ENCODE data around the gene LAMA1. TPM values are rescaled to one million over a fixed set of nuclear protein-coding genes. Genes with fewer than 3 reads are reported as not detected.

LAMA1 gene
- total RNA-seq, 1 experiment from 2014 or later, result not detected

- CTCF ChIA-PET, result no interaction called here
- H3K4me1 ChIP-seq (ENCODE audit: insufficient read depth, low read length, poor library complexity, severe bottlenecking), result no peaks in the 10 kb centered on the region
- H3K9me3 ChIP-seq (ENCODE audit: low read depth, low read length, poor library complexity, severe bottlenecking), result peaks cover 6% of the 10 kb centered on the region
- no peaks in the 10 kb centered on the region for H3K27me3 ChIP-seq (replicated peaks; ENCODE audit: insufficient read depth, low read depth, low read length, poor library complexity)
- DNase-seq (ENCODE audit: low spot score), result no peak
- POLR2A ChIA-PET (ENCODE audit: low non-redundant PET), result no interaction called here
- BruUV-seq (replicated peaks), result no TSS peak
- H3K27ac ChIP-seq (ENCODE audit: low read depth, low read length, poor library complexity, severe bottlenecking), result no peak overlapping the region
- TF ChIP-seq, protein P1, sequence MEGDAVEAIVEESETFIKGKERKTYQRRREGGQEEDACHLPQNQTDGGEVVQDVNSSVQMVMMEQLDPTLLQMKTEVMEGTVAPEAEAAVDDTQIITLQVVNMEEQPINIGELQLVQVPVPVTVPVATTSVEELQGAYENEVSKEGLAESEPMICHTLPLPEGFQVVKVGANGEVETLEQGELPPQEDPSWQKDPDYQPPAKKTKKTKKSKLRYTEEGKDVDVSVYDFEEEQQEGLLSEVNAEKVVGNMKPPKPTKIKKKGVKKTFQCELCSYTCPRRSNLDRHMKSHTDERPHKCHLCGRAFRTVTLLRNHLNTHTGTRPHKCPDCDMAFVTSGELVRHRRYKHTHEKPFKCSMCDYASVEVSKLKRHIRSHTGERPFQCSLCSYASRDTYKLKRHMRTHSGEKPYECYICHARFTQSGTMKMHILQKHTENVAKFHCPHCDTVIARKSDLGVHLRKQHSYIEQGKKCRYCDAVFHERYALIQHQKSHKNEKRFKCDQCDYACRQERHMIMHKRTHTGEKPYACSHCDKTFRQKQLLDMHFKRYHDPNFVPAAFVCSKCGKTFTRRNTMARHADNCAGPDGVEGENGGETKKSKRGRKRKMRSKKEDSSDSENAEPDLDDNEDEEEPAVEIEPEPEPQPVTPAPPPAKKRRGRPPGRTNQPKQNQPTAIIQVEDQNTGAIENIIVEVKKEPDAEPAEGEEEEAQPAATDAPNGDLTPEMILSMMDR (conservative IDR thresholded peaks at IDR 0.05; ENCODE audit: low read depth, low read length), result no peak
- TF ChIP-seq EZH2 (IDR thresholded peaks at IDR 0.05; ENCODE audit: borderline replicate concordance, low read depth, low read length, poor library complexity, severe bottlenecking), result no peak
- H3K4me3 ChIP-seq (ENCODE audit: low read depth, low read length, poor library complexity, severe bottlenecking), result no peak overlapping the region
- no peaks in the 10 kb centered on the region for H3K36me3 ChIP-seq (ENCODE audit: insufficient read depth, low read length, poor library complexity, severe bottlenecking)
- intact Hi-C loops (cut with micrococcal nuclease; ENCODE audit: unreplicated experiment), result no loop called here
Measured at GRCh38 chr18:7032537-7032936, 85.1 kb downstream of the LAMA1 start.

GRCh38 chr18:7028625-7029024 lies 89.0 kb downstream of the LAMA1 start:
- no peak overlapping the region for H3K27ac ChIP-seq (ENCODE audit: low read depth, low read length, poor library complexity, severe bottlenecking)
- H3K4me1 ChIP-seq (ENCODE audit: insufficient read depth, low read length, poor library complexity, severe bottlenecking), result no peaks in the 10 kb centered on the region
- no peaks in the 10 kb centered on the region for H3K36me3 ChIP-seq (ENCODE audit: insufficient read depth, low read length, poor library complexity, severe bottlenecking)
- intact Hi-C loops (cut with micrococcal nuclease; ENCODE audit: unreplicated experiment), result no loop called here
- ChIA-PET CTCF (no interaction called here), POLR2A (ENCODE audit: low non-redundant PET) (no interaction called here)
- peaks cover 6% of the 10 kb centered on the region for H3K9me3 ChIP-seq (ENCODE audit: low read depth, low read length, poor library complexity, severe bottlenecking)
- TF ChIP-seq EZH2 (IDR thresholded peaks at IDR 0.05; ENCODE audit: borderline replicate concordance, low read depth, low read length, poor library complexity, severe bottlenecking), result no peak
- TF ChIP-seq, protein P1 (conservative IDR thresholded peaks at IDR 0.05; ENCODE audit: low read depth, low read length), result no peak
- BruUV-seq (replicated peaks), result no TSS peak
- H3K27me3 ChIP-seq (replicated peaks; ENCODE audit: insufficient read depth, low read depth, low read length, poor library complexity), result no peaks in the 10 kb centered on the region
- H3K4me3 ChIP-seq (ENCODE audit: low read depth, low read length, poor library complexity, severe bottlenecking), result no peak overlapping the region
- no peak for DNase-seq (ENCODE audit: low spot score)

DNA sequence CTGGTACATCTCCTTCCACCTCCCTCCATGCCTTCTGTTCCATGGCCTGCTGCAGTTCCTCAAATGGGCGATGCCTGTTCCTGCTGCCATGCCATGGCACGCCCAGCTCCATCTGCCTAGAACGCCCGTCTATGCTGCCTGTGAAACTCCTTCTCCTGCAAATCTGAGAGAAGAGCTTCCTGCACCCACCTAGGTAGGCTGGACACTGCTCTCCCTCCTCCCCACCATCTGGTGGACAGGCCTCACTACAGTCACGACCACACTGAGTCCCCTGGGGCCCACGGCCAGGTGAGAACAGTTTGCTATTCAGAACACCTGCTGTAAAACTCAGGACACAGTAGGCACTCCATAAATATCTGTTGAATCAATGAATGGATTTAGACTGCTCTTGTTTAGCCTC lies 92.4 kb downstream of the LAMA1 start:
- Histone ChIP-seq H3K4me3 (ENCODE audit: low read depth, low read length, poor library complexity, severe bottlenecking) (no peak overlapping the region), H3K27me3 (replicated peaks; ENCODE audit: insufficient read depth, low read depth, low read length, poor library complexity) (no peaks in the 10 kb centered on the region), H3K27ac (ENCODE audit: low read depth, low read length, poor library complexity, severe bottlenecking) (no peak overlapping the region), H3K4me1 (ENCODE audit: insufficient read depth, low read length, poor library complexity, severe bottlenecking) (no peaks in the 10 kb centered on the region), H3K9me3 (ENCODE audit: low read depth, low read length, poor library complexity, severe bottlenecking) (no peaks in the 10 kb centered on the region), H3K36me3 (ENCODE audit: insufficient read depth, low read length, poor library complexity, severe bottlenecking) (no peaks in the 10 kb centered on the region)
- no peak for DNase-seq (ENCODE audit: low spot score)
- no TSS peak for BruUV-seq (replicated peaks)
- intact Hi-C loops (cut with micrococcal nuclease; ENCODE audit: unreplicated experiment), result no loop called here
- CTCF ChIA-PET, result no interaction called here
- no peak for TF ChIP-seq EZH2 (IDR thresholded peaks at IDR 0.05; ENCODE audit: borderline replicate concordance, low read depth, low read length, poor library complexity, severe bottlenecking)
- TF ChIP-seq, protein P1 (conservative IDR thresholded peaks at IDR 0.05; ENCODE audit: low read depth, low read length), result no peak
- POLR2A ChIA-PET (ENCODE audit: low non-redundant PET), result no interaction called here
